GM06990 (cell line): Measurements from ENCODE around the gene XCR1.

Source experiments
- DNase-seq: peaks from one replicate; pipeline ENCODE4 v3.0.0-alpha.2; 2011; ENCODE audit not compliant: insufficient read length; ENCODE audit errors: extremely low read depth
- H3K27me3 ChIP-seq: replicated peaks from 2 replicates; pipeline ENCODE4 v1.6.0; 2011; ENCODE audit warnings: low read length; ENCODE audit not compliant: control insufficient read depth, insufficient read depth
- H3K36me3 ChIP-seq: 2 replicates; pipeline ENCODE4 v1.5.1; 2011; ENCODE audit warnings: low read length; ENCODE audit not compliant: control insufficient read depth, insufficient read depth
- H3K4me3 ChIP-seq: replicated peaks from 2 replicates; pipeline ENCODE4 v1.5.1; 2011; ENCODE audit warnings: low read depth, mild to moderate bottlenecking, control low read depth, low read length
- CTCF ChIP-seq: IDR thresholded peaks from 2 replicates; pipeline ENCODE4 v1.5.1; 2011; ENCODE audit warnings: low read length, control low read depth, mild to moderate bottlenecking, inconsistent platforms; ENCODE audit not compliant: insufficient read depth, poor library complexity, severe bottlenecking

The XCR1 gene

GRCh38 chr3:45975686-45976085, 51.6 kb downstream of the XCR1 start:
- no peak for TF ChIP-seq CTCF
- DNase-seq: no peak
- Histone ChIP-seq H3K4me3 (no peak overlapping the region), H3K27me3 (no peaks in the 10 kb centered on the region), H3K36me3 (peaks cover 7% of the 10 kb centered on the region)

GRCh38 chr3:45974686-45975085, 52.6 kb downstream of the XCR1 start:
- Histone ChIP-seq H3K36me3 (peaks cover 7% of the 10 kb centered on the region), H3K4me3 (no peak overlapping the region), H3K27me3 (no peaks in the 10 kb centered on the region)
- DNase-seq: no peak
- TF ChIP-seq CTCF: no peak

- TF ChIP-seq CTCF: no peak
- Histone ChIP-seq H3K36me3 (peaks cover 11% of the 10 kb centered on the region), H3K27me3 (no peaks in the 10 kb centered on the region), H3K4me3 (no peak overlapping the region)
- DNase-seq: no peak
Measured at GRCh38 chr3:45972534-45973402, 54.5 kb downstream of the XCR1 start.

- H3K36me3 ChIP-seq: peaks cover 25% of the 10 kb centered on the region
- no peak for TF ChIP-seq CTCF
- no peak overlapping the region for H3K4me3 ChIP-seq
- no peak for DNase-seq
- no peaks in the 10 kb centered on the region for H3K27me3 ChIP-seq
Measured at GRCh38 chr3:45969953-45970352, 57.3 kb downstream of the XCR1 start.

GRCh38 chr3:45969116-45969515, 58.2 kb downstream of the XCR1 start:
- no peak for DNase-seq
- TF ChIP-seq CTCF: no peak
- Histone ChIP-seq H3K36me3 (peaks cover 23% of the 10 kb centered on the region), H3K4me3 (no peak overlapping the region), H3K27me3 (no peaks in the 10 kb centered on the region)
